Muscle layer of colon (tissue), 2 donors: ENCODE results near the gene DIP2C.

ENCODE experiments used
- H3K27ac ChIP-seq: one replicate; pipeline ENCODE4 v1.7.0; 2013; ENCODE audit warnings: low read depth, mild to moderate bottlenecking, low read length, moderate library complexity
- H3K27me3 ChIP-seq, 2 donors: one replicate each; pipeline ENCODE4 v1.7.0; 2013; ENCODE audit warnings: low read length in 2 of 2, mild to moderate bottlenecking in 2 of 2; ENCODE audit not compliant: insufficient read depth in 2 of 2, control insufficient read depth in 1 of 2
- H3K36me3 ChIP-seq: one replicate; pipeline ENCODE4 v1.7.0; 2013; ENCODE audit warnings: mild to moderate bottlenecking, low read length; ENCODE audit not compliant: insufficient read depth
- H3K4me1 ChIP-seq: one replicate; pipeline ENCODE4 v1.7.0; 2013; ENCODE audit warnings: mild to moderate bottlenecking, low read length; ENCODE audit not compliant: insufficient read depth
- H3K4me3 ChIP-seq, 2 donors: one replicate each; pipeline ENCODE4 v1.7.0; 2013; ENCODE audit warnings: low read length in 2 of 2, low read depth in 1 of 2, mild to moderate bottlenecking in 1 of 2, moderate library complexity in 1 of 2
- H3K9ac ChIP-seq: one replicate; pipeline ENCODE4 v1.7.0; 2013; ENCODE audit warnings: low read length
- H3K9me3 ChIP-seq: one replicate; pipeline ENCODE4 v1.7.0; 2013; ENCODE audit warnings: mild to moderate bottlenecking, low read length
- donor health status: abdominal sarcoma.
- donor health status: Adenocarcinoma of cecum.

The DIP2C gene

DNA sequence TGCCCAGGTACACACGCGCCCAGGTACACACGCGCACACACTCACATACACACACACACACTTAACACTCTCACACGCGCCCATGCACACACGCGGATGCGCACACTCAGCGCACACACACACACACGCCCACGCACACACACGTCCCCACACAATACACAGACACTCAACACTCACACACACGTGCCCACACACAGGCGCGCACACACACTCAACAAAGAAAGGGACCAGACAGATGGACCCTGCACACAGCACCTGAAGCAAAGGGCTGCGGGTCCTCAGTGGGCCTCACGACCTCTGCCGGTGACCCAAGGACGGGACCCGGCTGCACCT is 296.8 kb downstream of the DIP2C start:
- no peaks in the 10 kb centered on the region for H3K27me3 ChIP-seq
- H3K9me3 ChIP-seq = no peaks in the 10 kb centered on the region
- no peak overlapping the region for H3K9ac ChIP-seq
- H3K4me3 ChIP-seq = no peak overlapping the region
- no peak overlapping the region for H3K27ac ChIP-seq
- H3K4me1 ChIP-seq = peaks cover 21% of the 10 kb centered on the region
- peaks cover 25% of the 10 kb centered on the region for H3K36me3 ChIP-seq

DNA sequence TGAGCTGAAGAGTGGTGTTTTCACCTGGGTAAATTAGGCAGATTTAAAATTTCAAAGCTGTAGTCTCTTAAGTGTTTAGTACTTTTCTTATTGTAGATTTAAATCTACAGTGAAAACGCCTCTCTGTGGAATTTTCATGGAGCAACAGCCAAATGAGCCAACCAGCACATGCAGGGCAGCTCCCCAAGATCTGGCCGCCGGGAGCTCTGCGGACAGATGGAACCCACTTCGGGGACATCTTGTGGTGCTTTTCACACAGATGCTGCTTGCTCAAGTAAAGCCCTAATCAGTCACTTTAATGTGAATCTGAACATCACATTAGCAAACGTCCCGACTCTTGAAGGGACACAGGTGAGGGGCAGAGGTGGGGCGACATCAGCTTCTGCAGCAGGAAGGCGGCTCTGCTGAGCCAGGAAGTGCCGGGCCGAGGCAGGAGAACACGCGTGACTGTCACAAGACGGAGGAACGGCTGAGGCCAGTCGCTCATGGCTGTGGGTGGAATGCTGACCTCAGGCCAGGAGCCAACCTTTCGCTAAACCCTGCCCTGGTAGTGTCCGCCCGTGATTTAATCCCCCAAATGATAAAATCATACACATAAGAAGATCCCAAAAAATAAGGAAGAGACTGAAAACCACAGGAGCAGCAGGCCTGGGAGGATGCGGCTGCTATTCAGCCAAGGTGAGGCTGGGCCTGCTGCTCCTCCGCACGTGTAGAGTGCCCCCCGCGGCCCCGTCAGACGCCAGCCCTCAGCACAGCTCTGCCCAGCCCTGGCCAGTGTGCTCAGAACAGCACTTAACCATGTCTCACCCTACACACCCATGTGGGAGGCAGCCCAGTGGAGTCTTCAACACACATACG is 297.4 kb downstream of the DIP2C start:
- Histone ChIP-seq H3K27ac (no peak overlapping the region), H3K4me1 (peaks cover 18% of the 10 kb centered on the region)

GRCh38 chr10:391305-391704 is 298.2 kb downstream of the DIP2C start:
- H3K4me3 ChIP-seq = no peak overlapping the region
- H3K4me1 ChIP-seq = peaks cover 11% of the 10 kb centered on the region
- H3K27me3 ChIP-seq = no peaks in the 10 kb centered on the region
- peaks cover 33% of the 10 kb centered on the region for H3K36me3 ChIP-seq
- H3K9ac ChIP-seq = no peak overlapping the region
- no peak overlapping the region for H3K27ac ChIP-seq
- H3K9me3 ChIP-seq = no peaks in the 10 kb centered on the region

More for the DNA sequence above, 297.4 kb downstream of the DIP2C start:
- Histone ChIP-seq H3K36me3 (peaks cover 27% of the 10 kb centered on the region), H3K4me3 (no peak overlapping the region), H3K27me3 (no peaks in the 10 kb centered on the region), H3K9ac (no peak overlapping the region), H3K9me3 (no peaks in the 10 kb centered on the region)

- Histone ChIP-seq H3K27me3 (no peaks in the 10 kb centered on the region), H3K36me3 (peaks cover 40% of the 10 kb centered on the region), H3K9me3 (no peaks in the 10 kb centered on the region), H3K4me1 (peaks cover 3% of the 10 kb centered on the region), H3K4me3 (no peak overlapping the region), H3K9ac (no peak overlapping the region), H3K27ac (no peak overlapping the region)
Observed at GRCh38 chr10:390449-391100, 298.9 kb downstream of the DIP2C start.

DNA sequence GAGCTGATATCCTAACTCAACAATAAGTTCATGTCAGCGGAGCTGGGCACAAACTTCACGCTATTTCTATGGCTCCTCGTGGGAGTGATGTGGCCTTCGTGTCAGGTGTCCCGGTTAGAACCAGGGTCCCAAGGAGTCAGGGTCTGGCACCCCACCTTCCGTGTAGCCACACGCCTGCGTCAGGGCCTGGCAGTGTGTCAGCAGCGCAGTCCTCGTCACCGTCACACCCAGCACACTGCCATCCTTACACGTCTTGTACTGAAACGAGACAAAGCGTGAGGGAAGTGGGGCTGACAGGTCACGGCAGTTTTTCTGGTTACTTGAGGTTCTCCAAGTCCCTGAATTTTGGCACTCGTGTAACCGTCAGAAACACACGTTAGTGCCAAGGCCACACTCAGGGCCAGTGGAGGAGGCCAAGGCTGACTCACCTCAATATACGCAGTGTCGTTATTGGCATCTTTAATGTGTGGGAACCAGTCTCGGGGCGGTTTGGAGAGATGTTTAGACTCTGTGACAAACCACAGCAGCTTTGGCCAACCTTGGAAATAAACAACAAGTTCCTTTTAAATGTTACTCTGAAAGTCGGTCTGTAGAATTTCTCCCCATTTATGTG is 299.5 kb downstream of the DIP2C start:
- Histone ChIP-seq H3K27me3 (no peaks in the 10 kb centered on the region), H3K27ac (no peak overlapping the region), H3K36me3 (peaks cover 43% of the 10 kb centered on the region), H3K9me3 (no peaks in the 10 kb centered on the region), H3K9ac (no peak overlapping the region), H3K4me3 (no peak overlapping the region), H3K4me1 (no peaks in the 10 kb centered on the region)

DNA sequence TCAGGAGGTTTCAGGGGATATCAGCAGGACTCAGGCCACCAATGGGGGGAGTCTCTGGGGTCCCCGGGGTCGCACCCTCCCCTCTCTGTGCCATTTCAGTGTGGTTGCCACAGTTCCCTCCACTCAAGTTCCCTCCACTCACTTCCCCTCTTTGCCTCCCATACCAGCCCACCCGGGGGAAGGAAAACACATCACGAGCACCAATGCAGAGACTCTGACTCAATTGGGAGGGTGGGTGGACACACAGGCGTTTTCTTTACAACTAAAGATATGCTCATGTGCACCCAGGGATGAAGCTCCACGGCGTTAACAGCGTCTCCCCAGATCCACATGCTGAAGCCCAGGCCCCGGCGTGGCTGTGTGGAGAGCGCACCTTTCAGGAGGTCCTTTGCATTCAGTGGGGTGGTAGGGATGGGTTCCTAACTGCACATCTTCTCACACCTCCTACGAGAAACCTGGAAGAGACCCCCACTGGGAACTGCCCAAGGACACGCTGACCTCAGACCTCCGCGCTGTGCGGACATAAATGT is 300.1 kb downstream of the DIP2C start:
- no peak overlapping the region for H3K4me3 ChIP-seq
- no peaks in the 10 kb centered on the region for H3K27me3 ChIP-seq
- H3K27ac ChIP-seq = no peak overlapping the region
- peaks cover 43% of the 10 kb centered on the region for H3K36me3 ChIP-seq
- H3K9me3 ChIP-seq = no peaks in the 10 kb centered on the region
- no peaks in the 10 kb centered on the region for H3K4me1 ChIP-seq
- no peak overlapping the region for H3K9ac ChIP-seq

- Histone ChIP-seq H3K4me1 (no peaks in the 10 kb centered on the region), H3K9me3 (no peaks in the 10 kb centered on the region), H3K27ac (no peak overlapping the region), H3K4me3 (no peak overlapping the region), H3K9ac (no peak overlapping the region), H3K27me3 (no peaks in the 10 kb centered on the region), H3K36me3 (peaks cover 48% of the 10 kb centered on the region)
Observed at GRCh38 chr10:388661-389045, 300.8 kb downstream of the DIP2C start.

- H3K9me3 ChIP-seq = no peaks in the 10 kb centered on the region
- H3K4me3 ChIP-seq = no peak overlapping the region
- no peak overlapping the region for H3K9ac ChIP-seq
- H3K27ac ChIP-seq = no peak overlapping the region
- H3K27me3 ChIP-seq = no peaks in the 10 kb centered on the region
- H3K4me1 ChIP-seq = no peaks in the 10 kb centered on the region
- H3K36me3 ChIP-seq = peaks cover 53% of the 10 kb centered on the region
Observed at GRCh38 chr10:387909-388660, 301.4 kb downstream of the DIP2C start.

DNA sequence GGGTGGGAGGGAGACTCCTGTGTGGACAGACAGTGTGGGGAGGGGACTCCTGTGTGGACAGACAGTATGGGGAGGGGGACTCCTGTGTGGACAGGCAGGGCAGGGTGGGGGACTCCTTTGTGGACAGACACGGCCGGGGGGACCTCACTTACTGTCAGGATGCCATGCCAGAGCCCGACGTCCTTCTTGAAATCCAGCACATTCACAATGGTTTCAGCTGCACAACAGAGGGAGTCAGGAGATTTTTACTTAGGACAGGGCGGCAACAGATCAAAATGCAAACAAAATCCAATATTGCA is 301.9 kb downstream of the DIP2C start:
- peaks cover 59% of the 10 kb centered on the region for H3K36me3 ChIP-seq
- no peaks in the 10 kb centered on the region for H3K4me1 ChIP-seq
- H3K4me3 ChIP-seq = no peak overlapping the region
- no peaks in the 10 kb centered on the region for H3K9me3 ChIP-seq
- no peak overlapping the region for H3K9ac ChIP-seq
- H3K27me3 ChIP-seq = no peaks in the 10 kb centered on the region
- H3K27ac ChIP-seq = no peak overlapping the region

DNA sequence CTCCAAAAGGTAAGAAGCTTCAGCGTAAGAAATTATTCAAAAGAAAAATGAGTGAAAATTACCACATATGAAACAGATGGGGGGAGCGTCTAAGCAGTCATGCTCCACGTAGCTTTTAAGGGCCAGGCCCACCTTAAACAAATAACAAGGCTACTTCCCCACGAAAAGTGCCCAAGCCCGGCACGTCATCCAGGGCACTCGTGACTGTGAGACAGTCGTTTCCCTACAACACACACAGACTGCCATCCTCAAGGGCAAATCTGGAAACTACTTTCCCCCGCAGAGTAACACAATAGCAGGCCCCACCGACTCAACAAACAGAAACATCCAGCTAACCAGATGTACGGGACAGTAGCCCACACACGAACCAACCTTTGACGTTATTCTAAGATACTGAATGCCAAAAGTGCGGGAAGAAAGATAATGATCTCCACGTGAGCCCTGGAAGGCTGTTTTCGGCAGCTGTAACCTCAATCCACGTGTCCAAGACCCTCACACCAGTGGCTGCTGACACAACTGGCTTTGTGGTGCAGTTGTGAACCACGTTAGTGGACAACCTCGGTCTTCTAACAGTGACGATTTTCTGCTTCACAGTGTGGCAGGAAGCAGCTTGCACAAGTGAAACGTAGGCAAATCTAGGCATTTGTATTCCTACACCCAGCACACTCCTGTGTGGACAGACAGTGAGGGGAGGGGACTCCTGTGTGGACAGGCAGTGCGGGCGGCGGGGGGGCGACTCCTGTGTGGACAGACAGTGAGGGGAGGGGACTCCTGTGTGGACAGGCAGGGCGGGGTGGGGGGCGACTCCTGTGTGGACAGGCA is 302.5 kb downstream of the DIP2C start:
- H3K9ac ChIP-seq = no peak overlapping the region
- no peaks in the 10 kb centered on the region for H3K4me1 ChIP-seq
- H3K27ac ChIP-seq = no peak overlapping the region
- H3K9me3 ChIP-seq = no peaks in the 10 kb centered on the region
- peaks cover 64% of the 10 kb centered on the region for H3K36me3 ChIP-seq
- no peak overlapping the region for H3K4me3 ChIP-seq
- H3K27me3 ChIP-seq = no peaks in the 10 kb centered on the region
